ENCODE results near the gene RANBP1.

RANBP1 gene

GRCh38 chr22:20089226-20089976, 26.5 kb upstream of the RANBP1 start:
- DNase-seq, result no peak

DNA sequence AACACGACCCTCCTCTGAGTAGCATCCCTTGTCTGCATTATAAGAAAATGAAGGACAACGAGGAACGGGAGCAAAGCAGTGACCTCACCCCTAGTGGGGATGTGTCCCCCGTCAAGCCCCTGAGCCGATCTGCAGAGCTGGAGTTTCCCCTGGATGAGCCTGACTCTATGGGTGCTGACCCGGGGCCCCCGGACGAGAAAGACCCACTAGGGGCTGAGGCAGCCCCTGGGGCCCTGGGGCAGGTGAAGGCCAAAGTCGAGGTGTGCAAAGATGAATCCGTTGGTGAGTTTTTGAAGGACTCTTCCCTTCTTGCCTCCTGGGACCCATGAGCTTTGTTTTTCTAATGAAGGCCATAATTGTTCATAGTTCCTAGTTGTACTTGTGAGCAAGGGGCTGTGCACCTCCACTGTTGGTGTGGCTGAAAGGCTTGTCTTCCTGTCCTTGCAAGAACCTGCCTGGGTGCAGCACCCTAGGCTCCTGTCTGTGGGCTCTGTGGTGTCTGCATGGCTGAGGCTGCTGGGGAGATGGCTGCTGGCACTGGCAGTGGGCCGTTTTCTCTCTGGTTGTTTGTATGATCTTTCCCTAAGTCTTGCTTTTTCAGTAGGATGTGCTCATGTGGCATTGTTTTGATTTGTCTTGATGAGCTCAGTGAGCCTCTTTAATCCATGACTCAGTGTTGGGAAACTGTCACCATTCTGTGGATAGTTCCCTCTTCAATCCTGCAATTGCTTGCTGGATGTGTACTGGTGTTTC, 25.8 kb upstream of the RANBP1 start:
- no peak for DNase-seq

DNA sequence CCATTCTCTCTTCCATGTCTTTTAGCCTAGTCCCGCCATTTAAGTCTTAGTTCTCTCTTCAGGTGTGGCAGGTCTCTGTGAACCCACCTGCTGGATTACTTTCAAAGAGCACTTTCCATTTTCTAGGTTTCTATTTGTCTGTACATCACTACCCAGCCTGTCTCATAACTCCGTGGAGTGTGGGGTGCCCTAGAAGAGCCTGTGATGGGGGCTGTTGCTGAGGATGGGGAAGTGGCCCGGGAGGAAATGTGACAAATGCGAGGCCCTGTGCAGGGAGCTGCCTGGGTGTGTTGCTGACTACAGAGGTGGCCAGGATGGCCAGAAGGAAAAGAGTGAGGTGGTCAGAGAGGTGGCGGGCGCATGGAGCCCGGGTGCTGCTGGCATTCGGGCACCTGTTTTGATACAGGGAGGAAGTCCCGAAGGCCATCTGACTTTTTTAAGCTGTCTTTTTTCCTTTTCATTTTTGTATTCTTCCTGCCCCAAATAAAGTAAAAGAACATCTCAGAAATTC, 25.1 kb upstream of the RANBP1 start:
- DNase-seq, result no peak

- DNase-seq, result no peak
Observed at GRCh38 chr22:20091690-20092476, 24.0 kb upstream of the RANBP1 start.

GRCh38 chr22:20092477-20092854, 23.4 kb upstream of the RANBP1 start:
- DNase-seq, result no peak

- DNase-seq, result no peak
Observed at GRCh38 chr22:20093418-20094196, 22.3 kb upstream of the RANBP1 start.

- no peak for DNase-seq
Observed at GRCh38 chr22:20094197-20094807, 21.6 kb upstream of the RANBP1 start.

DNA sequence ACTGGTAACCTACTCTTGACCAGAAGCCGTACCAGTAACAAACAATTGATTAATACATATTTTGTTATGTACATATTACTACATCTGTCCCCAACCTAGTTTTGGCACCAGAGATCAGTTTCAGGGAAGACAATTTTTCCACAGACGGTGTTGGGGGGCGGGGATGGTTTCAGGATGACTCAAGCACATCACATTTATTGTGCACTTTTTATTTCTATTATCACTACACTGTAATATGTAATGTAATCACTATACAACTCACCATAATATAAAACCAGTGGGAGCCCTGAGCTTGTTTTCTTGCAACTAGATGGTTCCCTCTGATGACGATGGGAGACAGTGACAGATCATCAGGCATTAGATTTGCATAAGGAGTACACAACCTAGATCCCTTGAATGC, 20.4 kb upstream of the RANBP1 start:
- DNase-seq, result no peak

GRCh38 chr22:20096574-20097420, 19.1 kb upstream of the RANBP1 start:
- DNase-seq, result no peak

GRCh38 chr22:20099099-20099711, 16.7 kb upstream of the RANBP1 start:
- no peak for DNase-seq

DNA sequence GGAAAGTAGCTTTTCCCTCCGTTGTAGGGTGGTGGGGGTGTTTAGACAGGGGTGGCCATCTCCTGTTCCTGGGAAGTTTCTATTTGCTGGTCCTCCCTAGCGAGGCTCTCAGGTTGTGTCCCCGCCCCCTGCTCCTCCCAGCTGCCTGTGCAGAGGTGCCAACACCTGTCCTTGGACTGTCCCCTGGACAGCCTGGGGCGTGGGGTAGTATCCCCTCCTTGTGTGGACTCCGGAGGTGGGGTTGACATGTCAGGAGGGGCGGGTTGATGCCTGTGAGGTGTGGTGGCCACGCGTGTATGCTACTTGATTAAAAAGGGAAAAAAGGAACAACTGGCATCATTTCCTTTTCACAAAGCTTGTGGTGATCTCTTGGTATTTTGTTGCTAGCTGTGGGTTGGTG, 14.3 kb upstream of the RANBP1 start:
- DNase-seq, result no peak

DNA sequence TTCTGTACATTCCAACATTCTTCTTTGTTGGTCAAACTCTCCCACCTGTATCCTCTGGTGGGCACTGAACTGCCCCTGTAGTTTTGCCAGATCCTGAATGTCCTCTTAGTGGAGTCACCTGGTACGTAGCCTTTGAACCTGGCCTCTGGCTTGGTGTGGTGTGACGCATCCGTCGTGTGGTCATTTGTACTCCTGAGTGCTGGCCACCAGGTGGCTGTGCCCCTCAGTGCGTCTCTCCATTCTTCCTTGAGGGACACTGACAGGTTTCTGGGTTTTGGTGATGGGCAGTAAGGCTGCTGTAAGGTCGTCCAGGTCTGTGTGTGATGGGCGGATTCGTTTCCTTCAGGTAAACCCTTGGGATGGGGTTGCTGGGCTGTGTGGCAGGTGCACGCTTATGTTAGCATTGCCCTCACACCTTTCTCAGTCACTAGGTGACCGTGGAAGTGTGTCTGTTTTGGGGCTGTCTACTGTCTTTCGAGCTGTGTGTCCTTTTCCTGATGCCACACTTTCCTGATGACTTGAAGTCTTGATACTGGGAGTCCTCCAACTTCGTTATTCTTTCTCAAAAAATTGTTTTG, 13.6 kb upstream of the RANBP1 start:
- no peak for DNase-seq

DNA sequence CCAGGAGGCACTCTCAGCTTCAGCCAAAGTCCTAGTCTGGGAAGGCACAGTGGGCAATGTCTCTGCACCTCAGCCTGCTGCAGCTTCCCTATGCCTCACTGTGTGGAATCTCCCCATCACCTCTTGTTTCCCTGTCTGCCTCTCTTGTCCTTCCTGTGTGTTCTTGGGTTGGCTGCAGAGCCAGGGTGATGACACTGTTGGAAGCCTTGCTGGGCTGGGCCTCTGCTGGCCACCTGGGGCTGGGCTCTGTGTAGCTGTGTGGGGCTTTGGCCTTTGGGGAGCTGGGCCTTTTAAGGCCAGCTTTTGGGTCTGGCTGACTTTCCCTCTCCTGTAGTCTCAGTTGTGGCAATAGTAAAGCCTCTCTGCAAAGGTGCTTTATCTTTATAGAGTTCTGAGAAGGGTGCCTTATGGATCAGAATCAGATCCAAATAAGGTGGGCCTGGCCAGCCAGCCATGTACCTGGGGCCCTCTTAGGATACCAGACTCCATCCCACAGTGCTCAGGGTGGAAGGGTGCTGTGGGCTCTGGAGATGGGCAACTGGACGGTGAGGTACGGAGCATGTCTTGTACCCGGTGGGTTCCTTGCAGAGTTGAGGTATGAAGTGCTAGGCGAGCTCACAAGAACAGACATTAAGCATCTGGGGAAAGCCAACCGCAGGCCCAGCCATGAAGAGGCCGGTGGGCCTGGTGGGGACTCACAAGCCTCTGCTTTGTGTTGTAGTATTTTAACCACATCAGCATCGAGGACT, 10.3 kb upstream of the RANBP1 start:
- DNase-seq, result no peak

GRCh38 chr22:20106205-20106848, 9.6 kb upstream of the RANBP1 start:
- no peak for DNase-seq

DNA sequence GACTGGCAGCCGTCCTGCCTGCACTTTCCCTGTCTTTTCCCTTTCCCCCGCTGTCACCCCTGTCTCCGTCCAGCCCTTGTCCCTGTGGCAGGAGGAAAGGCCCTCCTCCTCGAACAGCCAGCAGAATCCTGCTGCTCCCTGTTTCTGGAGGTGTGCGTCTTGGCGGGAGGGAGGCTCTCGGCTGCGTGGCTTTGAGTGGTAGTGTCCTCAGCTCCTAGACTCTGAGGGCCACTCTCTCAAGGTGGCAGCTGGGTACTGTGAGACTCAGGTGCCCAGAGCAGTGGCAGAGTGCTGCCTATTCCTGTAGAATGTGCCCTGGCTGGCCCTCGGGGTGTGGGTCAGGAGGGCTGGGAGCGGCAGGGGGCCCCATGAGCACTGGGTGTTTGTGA, 9.1 kb upstream of the RANBP1 start:
- DNase-seq, result no peak

DNA sequence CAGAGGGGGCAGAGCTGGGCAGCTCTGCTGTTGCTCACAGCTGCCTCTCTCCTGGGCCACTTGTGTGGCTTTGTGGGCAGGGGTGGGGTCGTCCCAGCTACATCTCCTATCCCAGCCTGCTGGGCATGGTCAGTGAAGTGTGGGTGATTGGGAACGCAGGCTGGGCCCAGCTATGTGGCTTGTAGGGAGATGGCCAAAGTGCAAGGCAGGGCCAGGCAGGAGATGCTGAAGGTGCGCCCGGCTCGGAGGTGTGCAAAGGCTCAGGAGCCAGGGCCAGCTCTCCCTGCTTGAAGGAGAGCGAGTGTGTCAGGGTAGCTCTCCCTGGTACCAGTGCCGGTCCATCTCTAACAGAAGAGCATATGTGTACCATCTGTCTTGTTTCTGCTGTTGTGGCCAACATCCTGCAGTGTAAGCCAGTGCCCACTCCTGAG, 8.4 kb upstream of the RANBP1 start:
- no peak for DNase-seq

DNA sequence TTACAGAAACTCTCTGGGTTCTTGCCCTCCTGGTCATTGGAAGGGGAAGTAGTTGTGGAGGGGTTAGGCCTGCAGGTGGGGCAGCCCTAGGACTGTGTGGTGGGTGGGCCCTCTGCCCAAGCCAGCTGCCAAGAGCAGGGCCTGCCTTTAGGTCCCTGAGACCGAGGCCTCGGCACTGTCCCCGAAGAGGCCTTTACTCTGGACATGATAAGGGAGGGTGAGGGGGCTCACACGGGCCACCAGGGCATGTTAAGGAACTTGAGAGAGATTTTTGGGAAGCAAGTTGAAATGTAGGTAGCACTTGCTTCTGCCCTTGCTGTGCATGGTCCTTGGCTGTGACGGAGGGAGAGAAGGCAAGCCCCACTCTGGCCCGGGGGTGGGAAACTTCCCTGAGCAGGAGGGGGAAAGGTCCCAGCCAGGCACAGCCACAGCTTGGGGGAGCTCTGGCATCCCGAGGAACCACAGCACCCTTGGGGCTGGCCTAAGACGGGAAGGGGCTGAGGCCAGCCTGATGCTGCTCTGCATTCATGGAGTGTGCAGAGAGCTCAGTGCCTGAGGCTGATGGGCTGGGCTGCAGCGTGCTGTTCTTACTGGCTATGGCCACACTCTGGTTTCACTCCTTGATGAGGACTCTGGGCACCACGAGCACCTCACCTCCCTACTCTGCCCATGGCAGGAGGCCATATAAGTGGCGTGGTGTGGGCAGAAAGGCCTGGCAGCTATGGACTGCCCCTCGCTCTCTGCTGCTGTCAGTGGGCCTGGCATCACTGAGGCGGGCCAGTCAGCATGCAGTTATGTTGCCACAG, 7.8 kb upstream of the RANBP1 start:
- no peak for DNase-seq

DNA sequence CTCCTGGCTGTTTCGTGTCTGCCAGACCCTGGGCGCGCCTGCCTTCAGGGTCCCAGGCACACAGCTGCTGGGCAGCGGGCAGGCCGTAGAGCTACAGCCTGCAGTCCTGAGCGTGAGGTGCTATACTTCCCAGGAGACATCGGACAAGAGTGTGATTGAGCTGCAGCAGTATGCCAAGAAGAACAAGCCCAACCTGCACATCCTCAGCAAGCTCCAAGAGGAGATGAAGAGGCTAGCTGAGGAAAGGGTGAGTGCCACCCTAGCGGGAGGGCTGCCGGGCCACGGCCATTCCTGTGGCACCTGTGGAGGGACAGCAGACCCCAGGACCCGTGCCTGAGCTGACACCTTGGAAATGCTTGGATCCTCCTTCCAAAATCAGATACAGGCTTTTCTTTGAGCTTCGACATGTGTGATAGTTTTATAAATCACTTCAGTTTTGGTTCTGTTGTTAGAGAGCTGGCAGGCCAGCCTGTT, 7.1 kb upstream of the RANBP1 start:
- no peak for DNase-seq
